ENCODE measurements around the gene SLC41A3.

DNA sequence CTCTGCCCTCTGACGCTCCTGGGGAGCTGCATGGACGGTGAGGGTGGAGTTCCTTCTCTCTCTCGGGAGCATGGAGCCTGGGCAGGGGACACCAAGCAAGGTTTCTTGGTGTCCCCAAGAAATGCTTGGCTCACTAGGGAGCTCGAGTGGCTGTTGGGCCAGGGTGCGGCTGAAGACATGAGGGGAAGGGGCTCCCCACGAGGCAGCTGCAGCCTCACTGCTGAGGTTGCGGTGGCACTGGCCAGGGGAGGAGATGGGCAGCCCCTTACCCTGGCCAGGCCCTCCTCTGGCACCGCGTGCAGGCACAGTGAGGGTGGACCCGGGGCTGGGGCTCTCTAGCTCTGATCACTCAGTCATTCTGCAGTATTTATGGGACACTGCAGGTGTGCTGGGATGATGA, 43.5 kb upstream of the SLC41A3 start:
- TF ChIP-seq, protein P1, sequence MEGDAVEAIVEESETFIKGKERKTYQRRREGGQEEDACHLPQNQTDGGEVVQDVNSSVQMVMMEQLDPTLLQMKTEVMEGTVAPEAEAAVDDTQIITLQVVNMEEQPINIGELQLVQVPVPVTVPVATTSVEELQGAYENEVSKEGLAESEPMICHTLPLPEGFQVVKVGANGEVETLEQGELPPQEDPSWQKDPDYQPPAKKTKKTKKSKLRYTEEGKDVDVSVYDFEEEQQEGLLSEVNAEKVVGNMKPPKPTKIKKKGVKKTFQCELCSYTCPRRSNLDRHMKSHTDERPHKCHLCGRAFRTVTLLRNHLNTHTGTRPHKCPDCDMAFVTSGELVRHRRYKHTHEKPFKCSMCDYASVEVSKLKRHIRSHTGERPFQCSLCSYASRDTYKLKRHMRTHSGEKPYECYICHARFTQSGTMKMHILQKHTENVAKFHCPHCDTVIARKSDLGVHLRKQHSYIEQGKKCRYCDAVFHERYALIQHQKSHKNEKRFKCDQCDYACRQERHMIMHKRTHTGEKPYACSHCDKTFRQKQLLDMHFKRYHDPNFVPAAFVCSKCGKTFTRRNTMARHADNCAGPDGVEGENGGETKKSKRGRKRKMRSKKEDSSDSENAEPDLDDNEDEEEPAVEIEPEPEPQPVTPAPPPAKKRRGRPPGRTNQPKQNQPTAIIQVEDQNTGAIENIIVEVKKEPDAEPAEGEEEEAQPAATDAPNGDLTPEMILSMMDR (conservative IDR thresholded peaks at IDR 0.05 in 1 of 2, IDR thresholded peaks at IDR 0.05 in 1 of 2; ENCODE audit: low read depth in 1 of 2, low read length in 2 of 2): no peak
- TF ChIP-seq EZH2 (IDR thresholded peaks at IDR 0.05; ENCODE audit: low read length, missing control alignments): no peak
